DMS114 treated with DMSO at 0.1 percent for 48 hours (cell line): ENCODE results near the gene FNDC3B.
"Not testable (repeated sequence)": the region's sequence is repeated elsewhere in the genome, so short reads cannot be mapped to it uniquely, and the experiment has no call there.

Experiments used
- DNase-seq: peaks from one replicate; lab custom pipeline; 2025; ENCODE audit not compliant: unreplicated experiment; lab: John Stamatoyannopoulos, UW

Gene FNDC3B

GRCh38 chr3:172351895-172352466 is 312.6 kb downstream of the FNDC3B start:
- no peak for DNase-seq

GRCh38 chr3:172352786-172353185 is 313.4 kb downstream of the FNDC3B start:
- DNase-seq, result no peak

GRCh38 chr3:172354931-172355499 is 315.6 kb downstream of the FNDC3B start:
- no peak for DNase-seq

- no peak for DNase-seq
Observed at GRCh38 chr3:172355836-172356235, 316.5 kb downstream of the FNDC3B start.

- no peak for DNase-seq
Observed at GRCh38 chr3:172356427-172356826, 317.0 kb downstream of the FNDC3B start.

- no peak for DNase-seq
Observed at GRCh38 chr3:172357850-172358754, 318.7 kb downstream of the FNDC3B start.

- DNase-seq, result no peak
Observed at GRCh38 chr3:172359231-172359630, 319.9 kb downstream of the FNDC3B start.

- DNase-seq, result no peak
Observed at GRCh38 chr3:172359996-172360395, 320.6 kb downstream of the FNDC3B start.

- DNase-seq, result no peak
Observed at GRCh38 chr3:172362583-172362982, 323.2 kb downstream of the FNDC3B start.

- no peak for DNase-seq
Observed at GRCh38 chr3:172364374-172365027, 325.1 kb downstream of the FNDC3B start.

GRCh38 chr3:172365028-172365567 is 325.7 kb downstream of the FNDC3B start:
- no peak for DNase-seq

- DNase-seq, result no peak
Observed at GRCh38 chr3:172367205-172368105, 328.1 kb downstream of the FNDC3B start.

GRCh38 chr3:172368556-172368955 is 329.2 kb downstream of the FNDC3B start:
- not testable (repeated sequence) for DNase-seq

- no peak for DNase-seq
Observed at GRCh38 chr3:172369590-172370259, 330.3 kb downstream of the FNDC3B start.

- DNase-seq, result no peak
Observed at GRCh38 chr3:172370419-172370818, 331.0 kb downstream of the FNDC3B start.

GRCh38 chr3:172371544-172371943 is 332.2 kb downstream of the FNDC3B start:
- no peak for DNase-seq

- no peak for DNase-seq
Observed at GRCh38 chr3:172372895-172373294, 333.5 kb downstream of the FNDC3B start.

- DNase-seq, result no peak
Observed at GRCh38 chr3:172373912-172374311, 334.5 kb downstream of the FNDC3B start.

- DNase-seq, result no peak
Observed at GRCh38 chr3:172375206-172375850, 335.9 kb downstream of the FNDC3B start.
